Progenitor cell of endocrine pancreas (in vitro differentiated cells): ENCODE measurements around the gene FOXP1. TPM values are rescaled to one million over a fixed set of nuclear protein-coding genes. Genes with fewer than 3 reads are reported as not detected.

ENCODE experiments used
- DNase-seq: peaks from one replicate; pipeline ENCODE4 v3.0.0; 2021; ENCODE audit warnings: low spot score; ENCODE audit not compliant: unreplicated experiment
- H3K27ac Mint-ChIP-seq: 2 replicates; pipeline ENCODE4 v1.8.0; 2021; ENCODE audit warnings: mild to moderate bottlenecking, moderate library complexity, mixed read lengths
- H3K27me3 Mint-ChIP-seq: 2 replicates; pipeline ENCODE4 v1.8.0; 2021; ENCODE audit warnings: mixed read lengths
- H3K36me3 Mint-ChIP-seq: 2 replicates; pipeline ENCODE4 v1.8.0; 2022; ENCODE audit warnings: mixed read lengths; ENCODE audit not compliant: insufficient read depth
- H3K4me1 Mint-ChIP-seq: 2 replicates; pipeline ENCODE4 v1.8.0; 2021; ENCODE audit warnings: low read depth, mixed read lengths
- H3K4me3 Mint-ChIP-seq: 2 replicates; pipeline ENCODE4 v1.8.0; 2021; ENCODE audit warnings: low read depth, mild to moderate bottlenecking, moderate library complexity, mixed read lengths
- H3K9me3 Mint-ChIP-seq: 2 replicates; pipeline ENCODE4 v1.8.0; 2021; ENCODE audit warnings: low read depth, mixed read lengths
- CTCF ChIP-seq: fragments of 200-600 bp; sonication (generic); IDR thresholded peaks from one replicate; pipeline ENCODE4 v1.5.0; 2021; ENCODE audit warnings: antibody characterized with exemption, mild to moderate bottlenecking; ENCODE audit not compliant: unreplicated experiment
- total RNA-seq: library from RNA; stranded (reverse); gene quantifications from 2 replicates; pipeline ENCODE4 v1.2.1, GENCODE V29; 2021

The FOXP1 gene
- total RNA-seq, 1 donor from 2014 or later = 242 TPM

- Mint-ChIP-seq H3K36me3 (peaks cover 41% of the 10 kb centered on the region), H3K9me3 (peaks cover 4% of the 10 kb centered on the region), H3K4me1 (peaks cover 42% of the 10 kb centered on the region), H3K27me3 (no peaks in the 10 kb centered on the region), H3K27ac (no peak overlapping the region), H3K4me3 (no peak overlapping the region)
- TF ChIP-seq CTCF = no peak
- DNase-seq = no peak
These were observed 554.7 kb downstream of the FOXP1 start for GRCh38 chr3:71028802-71029201.

GRCh38 chr3:71028184-71028583 lies 555.3 kb downstream of the FOXP1 start:
- no peak for DNase-seq
- Mint-ChIP-seq H3K27ac (no peak overlapping the region), H3K4me1 (peaks cover 43% of the 10 kb centered on the region), H3K4me3 (no peak overlapping the region), H3K36me3 (peaks cover 37% of the 10 kb centered on the region), H3K27me3 (no peaks in the 10 kb centered on the region), H3K9me3 (peaks cover 4% of the 10 kb centered on the region)
- TF ChIP-seq CTCF = no peak

- H3K36me3 Mint-ChIP-seq = peaks cover 29% of the 10 kb centered on the region
- H3K9me3 Mint-ChIP-seq = peaks cover 4% of the 10 kb centered on the region
- no peaks in the 10 kb centered on the region for H3K27me3 Mint-ChIP-seq
- no peak for TF ChIP-seq CTCF
- H3K27ac Mint-ChIP-seq = peak overlapping the region; percentile 13
- DNase-seq = no peak
- H3K4me1 Mint-ChIP-seq = peaks cover 48% of the 10 kb centered on the region
- no peak overlapping the region for H3K4me3 Mint-ChIP-seq
These were observed 556.6 kb downstream of the FOXP1 start for GRCh38 chr3:71026634-71027578.

GRCh38 chr3:71025516-71025915 lies 558.0 kb downstream of the FOXP1 start:
- Mint-ChIP-seq H3K36me3 (peaks cover 23% of the 10 kb centered on the region), H3K27ac (peak overlapping the region; percentile 8), H3K9me3 (peaks cover 4% of the 10 kb centered on the region)

GRCh38 chr3:71025010-71025409 lies 558.5 kb downstream of the FOXP1 start:
- no peak for TF ChIP-seq CTCF

More at GRCh38 chr3:71025516-71025915, 558.0 kb downstream of the FOXP1 start:
- no peak for DNase-seq
- Mint-ChIP-seq H3K27me3 (no peaks in the 10 kb centered on the region), H3K4me1 (peaks cover 39% of the 10 kb centered on the region), H3K4me3 (no peak overlapping the region)
- TF ChIP-seq CTCF = no peak

More at GRCh38 chr3:71025010-71025409, 558.5 kb downstream of the FOXP1 start:
- no peak overlapping the region for H3K4me3 Mint-ChIP-seq
- H3K27me3 Mint-ChIP-seq = no peaks in the 10 kb centered on the region
- H3K27ac Mint-ChIP-seq = peak overlapping the region; percentile 40
- peaks cover 18% of the 10 kb centered on the region for H3K36me3 Mint-ChIP-seq
- no peaks in the 10 kb centered on the region for H3K9me3 Mint-ChIP-seq
- DNase-seq = no peak
- peaks cover 37% of the 10 kb centered on the region for H3K4me1 Mint-ChIP-seq
